Hepatocyte (in vitro differentiated cells): Measurements from ENCODE around the gene NXPE2.

Source experiments
- CTCF ChIP-seq: fragments of 200-600 bp; sonication (generic); IDR thresholded peaks from 2 replicates; pipeline ENCODE4 v1.5.1; 2016; ENCODE audit warnings: antibody characterized with exemption, mild to moderate bottlenecking; ENCODE audit not compliant: poor library complexity
- EZH2 ChIP-seq: fragments of 200-600 bp; sonication (generic); IDR thresholded peaks from 2 replicates; pipeline ENCODE4 v1.6.1; 2016; ENCODE audit warnings: antibody characterized with exemption, mild to moderate bottlenecking, borderline replicate concordance

- TF ChIP-seq CTCF (no peak), EZH2 (no peak)
Observed at GRCh38 chr11:114653148-114653547, 25.2 kb upstream of the NXPE2 start.
